ENCODE results near the gene PREX1. TPM values are rescaled to one million over a fixed set of nuclear protein-coding genes. Genes with fewer than 3 reads are reported as not detected.

Gene PREX1
- total and polyA plus RNA-seq, 2 of the 4 experiments (the other 2 are of a cell fraction) = 0.67 to 0.72 TPM

DNA sequence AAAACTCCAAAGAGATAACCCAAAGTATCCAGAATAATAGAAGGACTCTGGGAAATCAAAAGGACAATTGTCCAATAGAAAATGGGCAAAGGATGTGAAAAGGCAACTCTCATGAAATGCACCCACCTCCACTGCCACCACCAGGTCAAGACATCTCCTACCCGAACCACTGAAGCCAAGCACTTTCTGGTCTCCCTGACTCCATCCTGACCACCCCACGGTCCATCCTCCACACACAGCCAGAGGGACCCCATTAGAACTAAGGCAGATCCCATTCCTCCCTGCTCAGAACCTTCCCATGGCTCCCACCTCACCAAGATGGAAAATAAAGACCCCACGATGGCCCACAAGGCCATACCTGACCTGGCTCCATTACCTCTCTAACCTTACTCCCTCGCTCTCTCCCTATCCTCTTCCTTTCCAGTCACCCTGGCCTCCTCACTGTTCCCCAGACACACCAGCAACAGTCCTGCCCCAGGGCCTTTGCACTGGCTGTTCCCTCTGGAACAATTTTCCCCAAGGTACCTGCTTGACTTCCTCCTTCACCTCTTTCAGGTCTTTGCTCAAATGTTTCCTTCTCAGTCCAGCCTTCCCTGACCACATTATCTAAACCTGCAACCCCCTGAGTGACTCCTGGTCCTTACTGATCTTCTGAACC lies 108.1 kb downstream of the PREX1 start:
- BruUV-seq (replicated peaks) = no TSS peak
- no peak overlapping the region for H3K9ac ChIP-seq (ENCODE audit: low read depth, low read length)
- H4K8ac ChIP-seq (ENCODE audit: low read depth in 2 of 2, low read length in 2 of 2) = no peak overlapping the region
- no peak overlapping the region for H3K4me2 ChIP-seq (ENCODE audit: low read depth, low read length)
- POLR2A ChIA-PET (ENCODE audit: unreplicated experiment) = no interaction called here
- no peaks in the 10 kb centered on the region for H3K36me3 ChIP-seq (ENCODE audit: control insufficient read depth, insufficient read depth, low read length)
- no peak overlapping the region for H3K23ac ChIP-seq (ENCODE audit: low read depth, low read length)
- dilution Hi-C loops (cut with HindIII; ENCODE audit: low sequenced_read_pairs, unreplicated experiment) (no loop called here), intact Hi-C loops (cut with micrococcal nuclease) (no loop called here), in situ Hi-C loops (cut with MboI; ENCODE audit: low sequenced_read_pairs) (no loop called here)
- no peak overlapping the region for H2AFZ ChIP-seq (replicated peaks; ENCODE audit: low read length, poor library complexity)
- H4K5ac ChIP-seq (ENCODE audit: low read depth, low read length) = no peak overlapping the region
- no peak overlapping the region for H2AK5ac ChIP-seq (ENCODE audit: low read depth, low read length)
- H3K56ac ChIP-seq (ENCODE audit: extremely low read depth, insufficient read depth, low read length) = no peak overlapping the region
- H3K27me3 ChIP-seq (ENCODE audit: control insufficient read depth, insufficient read depth, low read length) = peaks cover 4% of the 10 kb centered on the region
- no peak for TF ChIP-seq SMC3 (IDR thresholded peaks at IDR 0.05; ENCODE audit: low read depth, low read length)
- no peak for TF ChIP-seq CEBPB (IDR thresholded peaks at IDR 0.05; ENCODE audit: low read depth, low read length)
- no peak for TF ChIP-seq ELK1 (IDR thresholded peaks at IDR 0.05; ENCODE audit: borderline replicate concordance, low read depth, low read length)
- no peak for TF ChIP-seq POLR2A (IDR thresholded peaks at IDR 0.05; ENCODE audit: low read depth, low read length)
- no peak for TF ChIP-seq BHLHE40 (IDR thresholded peaks at IDR 0.05; ENCODE audit: low read depth, low read length)
- TF ChIP-seq NFE2L2 (IDR thresholded peaks at IDR 0.05; ENCODE audit: low read depth, low read length) = no peak
- no peak for TF ChIP-seq RFX5 (IDR thresholded peaks at IDR 0.05; ENCODE audit: low read depth, low read length)
- TF ChIP-seq CTCF (conservative IDR thresholded peaks at IDR 0.05; ENCODE audit: low read depth, low read length) = no peak
- TF ChIP-seq, protein P1, sequence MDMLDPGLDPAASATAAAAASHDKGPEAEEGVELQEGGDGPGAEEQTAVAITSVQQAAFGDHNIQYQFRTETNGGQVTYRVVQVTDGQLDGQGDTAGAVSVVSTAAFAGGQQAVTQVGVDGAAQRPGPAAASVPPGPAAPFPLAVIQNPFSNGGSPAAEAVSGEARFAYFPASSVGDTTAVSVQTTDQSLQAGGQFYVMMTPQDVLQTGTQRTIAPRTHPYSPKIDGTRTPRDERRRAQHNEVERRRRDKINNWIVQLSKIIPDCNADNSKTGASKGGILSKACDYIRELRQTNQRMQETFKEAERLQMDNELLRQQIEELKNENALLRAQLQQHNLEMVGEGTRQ (IDR thresholded peaks at IDR 0.05; ENCODE audit: low read depth, low read length) = no peak
- no peak for TF ChIP-seq FOS (IDR thresholded peaks at IDR 0.05; ENCODE audit: low read depth, low read length)
- TF ChIP-seq CHD1 (IDR thresholded peaks at IDR 0.05; ENCODE audit: low read depth, low read length) = no peak
- TF ChIP-seq MAFK (IDR thresholded peaks at IDR 0.05; ENCODE audit: low read depth, low read length) = no peak
- DNase-seq (no peak), ATAC-seq (ENCODE audit: low read depth) (no peak)
- no peak overlapping the region for H3K27ac ChIP-seq (ENCODE audit: insufficient read depth, low read length)
- no peak overlapping the region for H2BK15ac ChIP-seq (ENCODE audit: low read depth, low read length)
- H3K14ac ChIP-seq (replicated peaks; ENCODE audit: low read depth, low read length) = no peak overlapping the region
- no peak overlapping the region for H2BK20ac ChIP-seq (ENCODE audit: low read depth, low read length)
- H3K9me3 ChIP-seq (ENCODE audit: control insufficient read depth, insufficient read depth, low read length) = no peaks in the 10 kb centered on the region
- H2BK120ac ChIP-seq (ENCODE audit: low read depth, low read length) = no peak overlapping the region
- H3K4me3 ChIP-seq (ENCODE audit: insufficient read depth, low read depth, low read length) = no peak overlapping the region
- no peaks in the 10 kb centered on the region for H4K20me1 ChIP-seq (ENCODE audit: insufficient read depth, low read length)
- CTCF ChIA-PET = no interaction called here
- no peak overlapping the region for H2AK9ac ChIP-seq (replicated peaks; ENCODE audit: low read depth, low read length, poor library complexity)
- H3K79me1 ChIP-seq (ENCODE audit: low read depth in 1 of 2, low read length in 2 of 2) = no peaks in the 10 kb centered on the region
- H2BK5ac ChIP-seq (ENCODE audit: low read depth, low read length, poor library complexity, severe bottlenecking) = no peak overlapping the region
- H4K91ac ChIP-seq (ENCODE audit: insufficient read depth, low read depth, low read length) = no peak overlapping the region
- no peaks in the 10 kb centered on the region for H3K9me1 ChIP-seq (ENCODE audit: insufficient read depth, low read length)
- 80% methylated on average over 1 of the region's 4 CpGs; no CpG with 5 or more reads in 1 of the 2 experiments for WGBS, 2 experiments (ENCODE audit: extremely low coverage in 2 of 2, insufficient read length in 1 of 2)
- H3K18ac ChIP-seq (ENCODE audit: low read depth, low read length) = no peak overlapping the region
- no peak overlapping the region for H3K4ac ChIP-seq (ENCODE audit: low read depth, low read length)
- H3K4me1 ChIP-seq (ENCODE audit: control insufficient read depth, insufficient read depth, low read length) = peaks cover 3% of the 10 kb centered on the region; the same call in 1 of the 2 replicates
